ENCODE data around the gene RNF144B.
"Not testable (repeated sequence)": the region's sequence is repeated elsewhere in the genome, so short reads cannot be mapped to it uniquely, and the experiment has no call there.

Gene RNF144B

GRCh38 chr6:18387061-18387721 is at the start of gene RNF144B:
Gene RNF144B, plus strand, starts transcription at chr6:18387350. Its CDS starts 12,185 bp downstream, at chr6:18399535.
- peak; percentile 51 for DNase-seq (ENCODE audit: low read depth)

DNA sequence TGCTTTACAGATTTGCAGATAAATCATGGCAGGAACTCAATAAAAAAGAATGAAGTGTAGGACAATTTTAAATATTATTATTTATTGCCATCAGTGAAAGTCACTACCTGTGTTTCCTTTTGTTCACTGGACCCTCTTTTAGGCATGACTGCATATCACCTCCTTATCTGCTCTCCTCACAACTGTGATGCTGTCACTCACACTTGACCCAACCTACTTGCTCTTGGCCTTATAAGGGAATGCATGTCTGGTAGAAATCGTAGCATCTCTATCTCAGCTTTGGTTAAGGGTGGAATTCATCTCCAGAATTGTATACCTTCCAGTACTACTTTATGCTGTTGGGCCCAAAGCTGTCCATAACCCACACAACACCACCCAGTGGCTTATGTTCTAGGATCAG is 47.6 kb upstream of the RNF144B start:
- DNase-seq (ENCODE audit: low read depth) = no peak

DNA sequence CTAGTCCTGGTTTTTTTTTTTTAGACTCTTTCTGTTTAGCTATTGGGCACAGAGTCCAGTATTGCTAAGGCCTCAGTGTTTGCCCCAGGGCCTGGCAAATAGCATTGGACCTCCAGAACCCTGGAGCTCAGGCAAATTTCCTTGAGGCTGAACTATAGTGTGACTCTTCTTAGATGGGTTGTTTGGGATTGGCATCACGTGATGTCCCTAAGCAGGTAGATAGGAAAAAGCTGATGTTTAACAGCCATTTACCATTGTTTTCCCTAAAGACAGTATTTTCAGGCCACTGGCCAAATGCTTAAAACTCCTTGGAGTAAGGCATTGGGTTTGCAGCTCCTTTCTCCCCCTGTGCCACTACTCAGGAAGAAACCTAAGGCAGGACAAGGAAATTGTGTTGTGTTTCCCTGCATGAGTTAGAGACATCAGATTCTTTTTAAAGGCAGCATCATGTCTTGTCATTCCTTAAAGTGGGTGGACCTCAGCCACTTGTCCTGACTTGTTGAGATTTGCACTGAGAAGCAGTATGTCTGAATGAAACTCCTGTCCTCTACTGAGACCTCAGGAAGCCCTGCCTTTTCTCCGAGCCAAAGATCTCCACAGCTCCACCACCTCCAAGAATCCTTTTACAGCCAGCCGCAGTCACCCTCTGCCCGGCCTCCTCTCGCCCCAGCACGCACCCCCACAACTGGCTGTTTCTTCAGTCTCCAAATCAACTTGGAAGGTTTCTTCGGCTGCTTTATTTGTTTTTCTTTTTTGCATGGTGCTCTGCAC is 46.2 kb upstream of the RNF144B start:
- DNase-seq (ENCODE audit: low read depth) = no peak

DNA sequence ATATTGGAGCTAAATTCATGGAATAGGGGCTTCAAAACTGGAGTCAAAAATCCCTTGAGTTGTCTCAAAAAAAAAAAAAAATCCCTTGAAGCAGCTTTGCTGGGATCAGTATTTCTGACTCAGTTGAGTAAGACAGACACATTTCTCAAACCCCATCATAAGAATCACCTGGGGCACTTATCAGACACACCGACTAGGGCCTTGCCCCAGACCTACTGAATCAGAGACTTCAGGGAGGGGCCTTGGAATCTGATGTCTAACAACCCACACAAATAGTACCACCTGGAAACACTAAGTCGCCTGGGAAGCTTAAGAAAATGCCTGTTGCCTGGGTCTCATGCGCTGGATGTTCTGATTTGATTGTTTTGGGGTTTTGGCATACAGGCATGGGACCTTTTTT is 44.9 kb upstream of the RNF144B start:
- no peak for DNase-seq (ENCODE audit: low read depth)

DNA sequence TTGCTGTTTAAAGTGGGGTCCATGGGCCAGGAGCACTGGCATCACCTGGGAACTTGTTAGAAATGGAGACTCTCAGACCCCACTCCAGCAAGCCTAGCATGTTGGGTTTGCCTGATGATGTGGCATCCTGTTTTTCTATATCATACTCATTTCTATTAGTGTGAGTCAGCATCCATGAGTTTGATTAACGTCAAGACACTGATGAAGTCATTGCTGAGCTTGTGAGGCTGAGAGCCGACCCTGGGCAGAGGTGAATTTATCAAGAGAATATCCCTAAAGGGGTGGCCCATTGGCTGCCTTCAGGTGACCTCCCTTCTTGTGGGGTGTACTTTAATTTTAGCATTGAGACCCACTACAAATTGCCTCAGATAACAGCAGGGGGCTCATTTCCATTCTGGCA is 43.4 kb upstream of the RNF144B start:
- DNase-seq (ENCODE audit: low read depth) = peak; percentile 14

GRCh38 chr6:18347021-18347577 is 40.1 kb upstream of the RNF144B start:
- DNase-seq (ENCODE audit: low read depth) = no peak

GRCh38 chr6:18347866-18348265 is 39.3 kb upstream of the RNF144B start:
- DNase-seq (ENCODE audit: low read depth) = no peak

GRCh38 chr6:18349386-18349785 is 37.8 kb upstream of the RNF144B start:
- DNase-seq (ENCODE audit: low read depth) = no peak

DNA sequence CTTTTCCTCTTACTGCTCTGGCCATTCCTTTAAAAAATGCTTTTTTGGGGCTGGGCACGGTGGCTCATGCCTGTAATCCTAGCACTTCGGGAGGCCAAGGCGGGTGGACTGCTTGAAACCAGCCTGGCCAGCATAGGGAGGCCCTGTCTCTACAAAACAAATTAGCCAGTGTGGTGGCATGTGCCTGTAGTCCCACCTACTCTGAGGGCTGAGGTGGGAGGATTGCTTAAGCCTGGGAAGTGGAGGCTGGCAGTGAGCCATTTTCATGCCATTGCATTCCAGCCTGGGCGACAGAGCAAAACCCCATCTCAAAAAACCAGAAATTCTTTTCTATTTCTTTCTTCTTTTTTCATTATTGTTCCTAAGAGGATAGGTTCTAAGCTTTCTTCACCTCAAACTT is 36.9 kb upstream of the RNF144B start:
- DNase-seq (ENCODE audit: low read depth) = no peak

DNA sequence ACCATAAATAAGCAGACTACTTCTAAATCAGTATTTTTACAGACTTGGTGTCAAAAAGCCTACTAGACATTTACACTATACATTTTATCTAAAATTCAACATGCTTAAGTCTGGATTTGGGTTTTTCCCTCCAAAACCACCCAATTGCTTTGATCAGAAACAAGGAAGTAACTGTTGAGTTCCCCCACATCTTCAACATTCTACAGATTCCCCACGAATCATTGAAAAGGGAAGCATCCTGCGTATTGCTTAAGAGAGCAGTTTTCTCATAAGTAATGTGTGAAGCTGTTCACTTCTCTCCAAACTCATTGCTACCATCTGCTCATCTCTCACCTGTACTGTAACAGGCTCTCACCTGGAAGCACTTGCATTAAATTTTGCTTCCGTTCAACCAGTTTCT is 36.4 kb upstream of the RNF144B start:
- DNase-seq (ENCODE audit: low read depth) = no peak

- DNase-seq (ENCODE audit: low read depth) = no peak
These were observed 35.1 kb upstream of the RNF144B start for GRCh38 chr6:18352001-18352400.

GRCh38 chr6:18352842-18353241 is 34.3 kb upstream of the RNF144B start:
- no peak for DNase-seq (ENCODE audit: low read depth)

DNA sequence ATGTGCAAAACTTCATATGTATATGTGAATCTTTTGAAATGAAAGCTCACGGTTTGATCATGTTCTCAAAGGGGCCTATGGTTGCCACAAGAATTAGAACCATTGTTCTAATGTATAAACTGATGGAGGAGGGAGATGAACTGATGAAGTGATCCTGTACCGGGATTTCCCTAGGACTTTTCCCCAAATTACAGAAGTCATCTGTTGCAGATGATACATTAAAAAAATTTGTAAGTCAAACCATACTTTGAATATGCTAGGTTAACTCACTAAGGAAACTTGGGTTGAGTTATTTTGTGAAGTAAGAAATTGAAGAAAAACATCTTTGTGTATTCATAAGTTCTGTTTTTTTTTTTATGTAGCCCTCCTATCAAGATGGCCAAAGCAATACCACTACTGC is 33.9 kb upstream of the RNF144B start:
- DNase-seq (ENCODE audit: low read depth) = no peak

DNA sequence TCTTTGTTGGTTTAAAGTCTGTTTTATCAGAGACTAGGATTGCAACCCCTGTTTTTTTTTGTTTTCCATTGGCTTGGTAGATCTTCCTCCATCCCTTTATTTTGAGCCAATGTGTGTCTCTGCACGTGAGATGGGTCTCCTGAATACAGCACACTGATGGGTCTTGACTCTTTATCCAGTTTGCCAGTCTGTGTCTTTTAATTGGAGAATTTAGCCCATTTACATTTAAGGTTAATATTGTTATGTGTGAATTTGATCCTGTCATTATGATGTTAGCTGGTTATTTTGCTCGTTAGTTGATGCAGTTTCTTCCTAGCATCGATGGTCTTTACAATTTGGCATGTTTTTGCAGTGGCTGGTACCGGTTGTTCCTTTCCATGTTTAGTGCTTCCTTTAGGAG is 29.6 kb upstream of the RNF144B start:
- not testable (repeated sequence) for DNase-seq (ENCODE audit: low read depth)

- no peak for DNase-seq (ENCODE audit: low read depth)
These were observed 27.8 kb upstream of the RNF144B start for GRCh38 chr6:18359237-18359885.

DNA sequence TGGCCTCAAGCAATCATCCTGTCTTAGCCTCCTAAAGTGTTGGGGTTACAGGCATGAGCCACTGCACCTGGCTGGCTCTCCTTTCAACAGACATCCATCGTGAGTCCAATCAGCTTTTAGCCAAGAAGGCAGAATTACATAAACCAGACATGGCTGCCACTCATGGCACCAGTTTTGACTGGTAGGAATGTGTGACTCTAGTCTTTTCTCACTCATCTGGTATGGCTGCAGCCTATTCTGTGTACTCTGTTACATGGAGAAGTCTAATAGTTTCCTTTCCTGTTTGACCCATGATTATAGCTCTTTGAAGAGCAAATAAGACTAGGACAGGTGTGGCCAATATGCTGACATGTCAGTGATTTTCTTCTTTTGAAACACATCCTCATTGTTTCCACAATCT is 27.0 kb upstream of the RNF144B start:
- DNase-seq (ENCODE audit: low read depth) = no peak

DNA sequence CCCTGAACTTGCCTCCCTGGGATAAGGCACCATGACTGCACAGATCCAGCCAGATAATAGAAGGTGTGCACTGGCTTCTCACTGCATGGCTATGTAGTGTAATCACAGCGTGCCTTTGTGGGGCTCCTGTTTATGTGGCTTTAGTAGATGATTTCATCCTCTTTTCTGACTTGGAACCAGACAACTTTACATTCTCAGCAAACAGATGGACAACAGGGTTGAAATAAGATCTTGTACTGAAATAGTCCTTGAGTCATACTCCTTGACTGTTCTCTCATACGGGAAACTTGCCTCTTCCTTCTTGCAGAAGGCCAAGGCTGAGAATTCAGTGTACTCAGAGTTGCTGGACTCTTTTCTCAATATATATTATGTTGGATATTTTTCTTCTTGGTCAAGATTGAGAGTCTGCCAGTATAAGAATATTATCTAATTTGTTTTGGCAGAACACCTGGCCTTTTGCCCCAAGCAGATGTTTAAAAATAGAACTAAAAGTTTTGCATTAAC is 25.0 kb upstream of the RNF144B start:
- DNase-seq (ENCODE audit: low read depth) = peak; percentile 85

GRCh38 chr6:18363746-18364145 is 23.4 kb upstream of the RNF144B start:
- DNase-seq (ENCODE audit: low read depth) = no peak

GRCh38 chr6:18364561-18364960 is 22.6 kb upstream of the RNF144B start:
- DNase-seq (ENCODE audit: low read depth) = not testable (repeated sequence)

DNA sequence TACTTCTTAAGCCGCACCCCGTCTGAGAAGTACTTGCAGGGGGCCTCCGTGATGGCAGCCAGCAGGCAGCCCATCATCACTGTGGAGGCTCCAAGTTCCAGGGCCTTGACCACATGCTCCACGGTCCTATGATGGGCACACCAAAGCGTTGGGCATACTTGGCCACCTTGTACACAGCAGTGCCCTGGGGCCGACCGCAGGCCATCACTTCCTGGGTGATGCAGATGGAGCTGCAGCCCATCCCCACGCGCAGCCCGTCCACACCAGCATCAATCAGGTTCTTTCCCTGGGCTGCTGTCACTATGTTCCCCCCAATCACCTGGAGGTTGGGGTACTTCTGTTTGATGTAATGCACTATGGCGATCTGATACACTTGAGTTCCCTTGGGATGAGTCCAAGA is 19.8 kb upstream of the RNF144B start:
- DNase-seq (ENCODE audit: low read depth) = no peak

- no peak for DNase-seq (ENCODE audit: low read depth)
These were observed 18.7 kb upstream of the RNF144B start for GRCh38 chr6:18368277-18369105.

GRCh38 chr6:18371010-18371409 is 16.1 kb upstream of the RNF144B start:
- DNase-seq (ENCODE audit: low read depth) = no peak

Data from fibroblast of the conjunctiva (primary cell).